ENCODE measurements around the gene RIN3.

GRCh38 chr14:92605274-92605940 is 91.8 kb downstream of the RIN3 start:
- no peak for TF ChIP-seq POLR2A (IDR thresholded peaks at IDR 0.05)
- no peak for TF ChIP-seq CTCF (IDR thresholded peaks at IDR 0.05)
